OCI-LY7 (cell line): ENCODE measurements around the gene LRP2. TPM values are rescaled to one million over a fixed set of nuclear protein-coding genes. Genes with fewer than 3 reads are reported as not detected.

Source experiments
- BruUV-seq: library from RNA; stranded (reverse); fragments of 400-500 nt; replicated peaks from 2 replicates; lab custom pipeline; 2021; lab: Mats Ljungman, UMichigan
- CTCF ChIA-PET: fragments of 300-600 bp; sonication (Branson Sonifier 250); formaldehyde crosslinking; loops from one replicate; lab custom pipeline; 2022; ENCODE audit warnings: antibody characterized with exemption; ENCODE audit not compliant: unreplicated experiment; lab: Charles Lee
- POLR2A ChIA-PET: fragments of 300-600 bp; sonication (Branson Sonifier 250); formaldehyde crosslinking; loops from one replicate; lab custom pipeline; 2022; ENCODE audit warnings: antibody characterized with exemption; lab: Charles Lee
- DNase-seq: peaks from one replicate; pipeline ENCODE4 v3.0.0-alpha.2; 2015; ENCODE audit warnings: low spot score
- H2AFZ ChIP-seq: fragments of 200-600 bp; sonication (generic), shearing (Covaris generic); 2 replicates; pipeline ENCODE4 v1.6.1; 2014; ENCODE audit warnings: mild to moderate bottlenecking, antibody characterized with exemption, low read length, moderate library complexity
- H3K27ac ChIP-seq: fragments of 200-600 bp; sonication (generic); 2 replicates; pipeline ENCODE4 v1.5.1; 2014; ENCODE audit warnings: mixed run types, low read depth, mild to moderate bottlenecking, moderate library complexity, low read length, inconsistent platforms; ENCODE audit not compliant: poor library complexity, severe bottlenecking
- H3K36me3 ChIP-seq: fragments of 200-600 bp; sonication (generic); 2 replicates; pipeline ENCODE4 v1.6.1; 2014; ENCODE audit warnings: mild to moderate bottlenecking, antibody characterized with exemption, low read length, moderate library complexity, mixed read lengths; ENCODE audit not compliant: insufficient read depth
- H3K4me1 ChIP-seq: fragments of 200-600 bp; sonication (generic); 2 replicates; pipeline ENCODE4 v1.5.1; 2014; ENCODE audit warnings: mild to moderate bottlenecking, low read length; ENCODE audit not compliant: insufficient read depth, poor library complexity, severe bottlenecking
- H3K4me2 ChIP-seq: fragments of 200-600 bp; sonication (generic); 2 replicates; pipeline ENCODE4 v1.6.1; 2014; ENCODE audit warnings: mild to moderate bottlenecking, low read length
- H3K4me3 ChIP-seq: fragments of 200-600 bp; sonication (generic); 2 replicates; pipeline ENCODE4 v1.5.1; 2014; ENCODE audit warnings: mild to moderate bottlenecking, low read depth, low read length; ENCODE audit not compliant: poor library complexity, severe bottlenecking
- H3K79me2 ChIP-seq: fragments of 200-600 bp; sonication (generic); 2 replicates; pipeline ENCODE4 v1.6.1; 2016; ENCODE audit warnings: low read depth, mild to moderate bottlenecking, low read length, moderate library complexity, mixed read lengths; ENCODE audit not compliant: insufficient read depth
- H3K9me2 ChIP-seq: fragments of 200-600 bp; sonication (generic); 2 replicates; pipeline ENCODE4 v1.6.1; 2016; ENCODE audit warnings: mild to moderate bottlenecking, low read length, mixed read lengths; ENCODE audit not compliant: insufficient read depth
- H3K9me3 ChIP-seq: fragments of 200-600 bp; sonication (generic); 2 replicates; pipeline ENCODE4 v1.6.1; 2014; ENCODE audit warnings: mild to moderate bottlenecking, mixed run types, low read length, mixed read lengths
- H4K20me1 ChIP-seq: fragments of 200-600 bp; sonication (generic); 2 replicates; pipeline ENCODE4 v1.6.1; 2014; ENCODE audit warnings: mild to moderate bottlenecking, antibody characterized with exemption, low read length, moderate library complexity, mixed read lengths; ENCODE audit not compliant: insufficient read depth
- EZH2phosphoT487 ChIP-seq: fragments of 200-600 bp; sonication (generic); IDR thresholded peaks from 2 replicates; pipeline ENCODE4 v1.6.1; 2018; ENCODE audit warnings: low read depth, borderline replicate concordance, mild to moderate bottlenecking, mixed run types, antibody characterized with exemption, low read length, moderate library complexity, mixed read lengths
- intact Hi-C: fragments of 100-400 bp; cut with micrococcal nuclease; formaldehyde crosslinking; loops from one replicate; pipeline ENCODE4 v1.10.0; 2022; ENCODE audit not compliant: unreplicated experiment
- total RNA-seq, 2 experiments: library from RNA; depleted of rRNA in 1 of 2; stranded (reverse); fragments of >200 nt in 1 of 2; shearing (Covaris generic) in 1 of 2; gene quantifications; 2 replicates each; pipeline ENCODE4 v1.2.3, GENCODE V29; 2014 to 2022
- TF ChIP-seq, protein P1 (sequence below): fragments of 200-600 bp; sonication (generic); conservative IDR thresholded peaks from 2 replicates; pipeline ENCODE4 v1.5.1; 2014; ENCODE audit warnings: mild to moderate bottlenecking, antibody characterized with exemption, low read length, moderate library complexity, mixed read lengths

LRP2 gene
- total RNA-seq, 2 experiments from 2014 or later: 0.89 TPM; not detected in 1

DNA sequence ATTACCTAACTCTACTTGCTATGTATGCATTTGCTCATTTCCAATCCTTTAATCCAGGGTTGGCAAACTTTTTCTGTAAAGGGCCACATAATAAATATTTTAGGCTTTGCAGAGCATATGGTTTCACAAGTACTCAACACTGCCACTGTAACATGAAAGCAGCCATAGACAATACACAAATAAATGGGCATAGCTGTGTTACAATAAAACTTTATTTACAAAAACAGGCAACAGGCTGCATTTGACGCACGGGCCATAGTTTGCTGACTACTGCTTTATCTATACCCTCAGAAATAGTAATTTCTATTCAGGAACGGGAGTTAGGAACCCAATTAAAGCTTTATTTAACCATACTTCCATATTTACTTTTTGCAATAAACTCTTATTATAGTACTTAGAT lies 154.3 kb downstream of the LRP2 start:
- Histone ChIP-seq H4K20me1 (no peaks in the 10 kb centered on the region), H3K36me3 (no peaks in the 10 kb centered on the region), H2AFZ (no peak overlapping the region), H3K4me3 (no peak overlapping the region), H3K9me2 (no peaks in the 10 kb centered on the region), H3K4me2 (no peak overlapping the region), H3K27ac (no peak overlapping the region), H3K4me1 (no peaks in the 10 kb centered on the region), H3K9me3 (no peaks in the 10 kb centered on the region), H3K79me2 (no peaks in the 10 kb centered on the region)
- intact Hi-C loops: no loop called here
- no TSS peak for BruUV-seq
- DNase-seq: no peak
- ChIA-PET CTCF (no interaction called here), POLR2A (no interaction called here)
- TF ChIP-seq, protein P1, sequence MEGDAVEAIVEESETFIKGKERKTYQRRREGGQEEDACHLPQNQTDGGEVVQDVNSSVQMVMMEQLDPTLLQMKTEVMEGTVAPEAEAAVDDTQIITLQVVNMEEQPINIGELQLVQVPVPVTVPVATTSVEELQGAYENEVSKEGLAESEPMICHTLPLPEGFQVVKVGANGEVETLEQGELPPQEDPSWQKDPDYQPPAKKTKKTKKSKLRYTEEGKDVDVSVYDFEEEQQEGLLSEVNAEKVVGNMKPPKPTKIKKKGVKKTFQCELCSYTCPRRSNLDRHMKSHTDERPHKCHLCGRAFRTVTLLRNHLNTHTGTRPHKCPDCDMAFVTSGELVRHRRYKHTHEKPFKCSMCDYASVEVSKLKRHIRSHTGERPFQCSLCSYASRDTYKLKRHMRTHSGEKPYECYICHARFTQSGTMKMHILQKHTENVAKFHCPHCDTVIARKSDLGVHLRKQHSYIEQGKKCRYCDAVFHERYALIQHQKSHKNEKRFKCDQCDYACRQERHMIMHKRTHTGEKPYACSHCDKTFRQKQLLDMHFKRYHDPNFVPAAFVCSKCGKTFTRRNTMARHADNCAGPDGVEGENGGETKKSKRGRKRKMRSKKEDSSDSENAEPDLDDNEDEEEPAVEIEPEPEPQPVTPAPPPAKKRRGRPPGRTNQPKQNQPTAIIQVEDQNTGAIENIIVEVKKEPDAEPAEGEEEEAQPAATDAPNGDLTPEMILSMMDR: no peak
- TF ChIP-seq EZH2phosphoT487: no peak

DNA sequence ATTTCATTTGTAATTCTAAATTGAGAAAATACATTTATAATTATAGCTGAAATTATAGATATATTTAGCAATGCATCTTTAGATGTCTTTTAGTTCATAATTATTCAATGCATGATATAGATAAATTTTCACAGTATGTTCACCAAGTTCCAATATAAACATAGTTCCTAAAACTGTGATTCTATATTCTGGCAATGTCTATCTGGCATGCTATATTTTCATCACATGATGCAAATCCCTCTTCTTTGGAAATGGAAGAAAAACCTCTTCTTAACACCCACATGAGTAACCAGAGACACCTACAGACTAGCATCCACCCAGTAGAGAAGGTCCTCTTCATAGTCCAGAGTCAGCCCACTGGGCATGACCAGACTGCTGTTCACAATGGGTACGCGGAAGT lies 157.2 kb downstream of the LRP2 start:
- Histone ChIP-seq H3K79me2 (no peaks in the 10 kb centered on the region), H3K36me3 (no peaks in the 10 kb centered on the region), H3K9me2 (no peaks in the 10 kb centered on the region), H3K4me2 (no peak overlapping the region), H2AFZ (no peak overlapping the region), H3K9me3 (no peaks in the 10 kb centered on the region), H3K27ac (no peak overlapping the region), H3K4me1 (no peaks in the 10 kb centered on the region), H3K4me3 (no peak overlapping the region), H4K20me1 (no peaks in the 10 kb centered on the region)
- no peak for TF ChIP-seq EZH2phosphoT487
- TF ChIP-seq, protein P1: no peak
- DNase-seq: no peak
- POLR2A ChIA-PET: interaction anchor here (0.7 kb wide), 1 partner anchor 39 kb away, joined by 3 read pairs; no protein-coding TSS in a partner anchor
- intact Hi-C loops: no loop called here
- CTCF ChIA-PET: no interaction called here
- BruUV-seq: no TSS peak

DNA sequence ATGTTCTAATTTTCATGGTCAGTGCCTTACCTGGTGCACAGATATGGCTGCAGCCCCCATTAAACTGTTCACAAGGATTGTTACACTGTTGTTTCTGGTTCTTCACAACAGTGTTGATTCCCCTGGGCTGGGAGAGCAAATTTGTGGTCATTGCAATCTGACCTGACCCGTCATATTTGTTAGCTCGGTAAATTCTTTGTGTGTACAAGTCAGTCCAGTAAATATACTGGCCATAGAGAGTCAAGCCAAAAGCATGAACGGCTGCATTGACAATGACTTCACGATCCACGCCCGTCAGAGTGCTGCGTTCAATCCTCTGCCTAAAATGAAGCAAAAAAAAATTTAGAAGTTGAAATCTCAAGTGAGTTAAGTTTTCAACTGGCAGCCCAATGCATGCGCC lies 158.4 kb downstream of the LRP2 start:
- Histone ChIP-seq H3K36me3 (no peaks in the 10 kb centered on the region), H3K79me2 (no peaks in the 10 kb centered on the region), H4K20me1 (no peaks in the 10 kb centered on the region), H3K27ac (no peak overlapping the region), H3K4me2 (no peak overlapping the region), H2AFZ (no peak overlapping the region), H3K9me3 (no peaks in the 10 kb centered on the region), H3K4me1 (no peaks in the 10 kb centered on the region), H3K9me2 (no peaks in the 10 kb centered on the region), H3K4me3 (no peak overlapping the region)
- TF ChIP-seq, protein P1: no peak
- TF ChIP-seq EZH2phosphoT487: no peak
- BruUV-seq: no TSS peak
- ChIA-PET POLR2A (interaction anchor here (0.7 kb wide), 1 partner anchor 260 kb away, joined by 3 read pairs; no protein-coding TSS in a partner anchor), CTCF (no interaction called here)
- intact Hi-C loops: no loop called here
- no peak for DNase-seq
